H1 (cell line): ENCODE results near the gene MGAT5B. TPM values are rescaled to one million over a fixed set of nuclear protein-coding genes. Genes with fewer than 3 reads are reported as not detected.

ENCODE experiments used
- CTCF ChIA-PET: fragments of 300-600 bp; sonication (Branson Sonifier 250); formaldehyde crosslinking; loops from one replicate; lab custom pipeline; 2021; ENCODE audit not compliant: partially characterized antibody; lab: Charles Lee
- POLR2A ChIA-PET: fragments of 300-600 bp; sonication (Branson Sonifier 250); formaldehyde crosslinking; loops from one replicate; lab custom pipeline; 2021; ENCODE audit warnings: inconsistent platforms; ENCODE audit not compliant: partially characterized antibody; lab: Charles Lee
- DNase-seq, 2 experiments: peaks; one replicate each; pipeline versions ENCODE4 v3.0.0 to v3.0.0-alpha.2; 2010 to 2022; ENCODE audit warnings: low spot score in 2 of 2, low read depth in 1 of 2, mixed read lengths in 1 of 2
- FAIRE-seq: peaks from 2 replicates; lab custom pipeline; 2011; peaks lifted over from hg19 to GRCh38; lab: Jason Lieb, UNC
- H2AFZ ChIP-seq: 2 replicates; pipeline ENCODE4 v1.8.1; 2012; ENCODE audit warnings: low read length, inconsistent platforms
- H2AK5ac ChIP-seq: 2 replicates; pipeline ENCODE4 v1.6.1; 2013; ENCODE audit warnings: low read depth, low read length
- H2BK120ac ChIP-seq: replicated peaks from 2 replicates; pipeline ENCODE3; 2013; ENCODE audit warnings: low read depth, low read length, inconsistent platforms
- H2BK12ac ChIP-seq: 2 replicates; pipeline ENCODE4 v1.6.1; 2013; ENCODE audit warnings: low read depth, low read length
- H2BK15ac ChIP-seq: 2 replicates; pipeline ENCODE4 v1.6.1; 2013; ENCODE audit warnings: low read length
- H2BK20ac ChIP-seq: 2 replicates; pipeline ENCODE4 v1.6.1; 2013; ENCODE audit warnings: low read length
- H2BK5ac ChIP-seq: 2 replicates; pipeline ENCODE4 v1.6.1; 2013; ENCODE audit warnings: low read depth, low read length
- H3K14ac ChIP-seq: 2 replicates; pipeline ENCODE4 v1.6.1; 2013; ENCODE audit warnings: inconsistent platforms; ENCODE audit not compliant: insufficient read length
- H3K18ac ChIP-seq: 2 replicates; pipeline ENCODE4 v1.6.1; 2013; ENCODE audit warnings: low read length; ENCODE audit errors: extremely low read depth
- H3K23ac ChIP-seq: 2 replicates; pipeline ENCODE4 v1.6.1; 2013; ENCODE audit warnings: inconsistent platforms; ENCODE audit not compliant: insufficient read length
- H3K23me2 ChIP-seq: 2 replicates; pipeline ENCODE4 v1.6.1; 2013; ENCODE audit warnings: low read depth, low read length
- H3K27ac ChIP-seq: 2 replicates; pipeline ENCODE4 v1.6.1; 2011; ENCODE audit warnings: low read depth, low read length, inconsistent platforms
- H3K27me3 ChIP-seq, 4 experiments: replicated peaks in 1 of 4; 1 replicate in 1 of 4; 2 replicates in 3 of 4; pipeline versions ENCODE4 v1.6.1 to v1.8.1; 2011 to 2013; ENCODE audit warnings: low read length in 3 of 4, mild to moderate bottlenecking in 3 of 4, inconsistent platforms in 2 of 4, mixed read lengths in 2 of 4, moderate library complexity in 1 of 4; ENCODE audit not compliant: control insufficient read depth in 3 of 4, insufficient read depth in 3 of 4; ENCODE audit errors: extremely low read depth in 1 of 4
- H3K36me3 ChIP-seq, 4 experiments: 2 replicates each; pipeline versions ENCODE4 v1.6.1 to v1.8.1; 2011 to 2013; ENCODE audit warnings: mild to moderate bottlenecking in 4 of 4, low read length in 3 of 4, moderate library complexity in 2 of 4, control low read depth in 1 of 4, inconsistent platforms in 1 of 4; ENCODE audit not compliant: insufficient read depth in 4 of 4, control insufficient read depth in 2 of 4
- H3K4ac ChIP-seq: replicated peaks from 2 replicates; pipeline ENCODE3; 2013; ENCODE audit warnings: low read length, low read depth, mixed read lengths, inconsistent platforms; ENCODE audit not compliant: insufficient read length
- H3K4me1 ChIP-seq, 4 experiments: replicated peaks in 1 of 4; 1 replicate in 1 of 4; 2 replicates in 3 of 4; pipeline versions ENCODE4 v1.6.1 to v1.8.1; 2011 to 2013; ENCODE audit warnings: low read length in 3 of 4, inconsistent platforms in 2 of 4, mixed read lengths in 1 of 4; ENCODE audit not compliant: insufficient read depth in 4 of 4, control insufficient read depth in 3 of 4
- H3K4me2 ChIP-seq, 2 experiments: 2 replicates each; pipeline versions ENCODE4 v1.6.1 to v1.8.1; 2011 to 2013; ENCODE audit warnings: low read depth in 2 of 2, low read length in 2 of 2, control low read depth in 1 of 2, inconsistent platforms in 1 of 2, mild to moderate bottlenecking in 1 of 2; ENCODE audit not compliant: insufficient read depth in 1 of 2
- H3K4me3 ChIP-seq, 4 experiments: fragments of 200-600, 300-600 bp in 1 of 4; sonication (generic), shearing (Covaris generic), sonication (Bioruptor Twin) in 1 of 4; 2 replicates each; pipeline versions ENCODE4 v1.5.1 to v1.8.1; 2011 to 2016; ENCODE audit warnings: low read length in 4 of 4, low read depth in 3 of 4, control low read depth in 2 of 4, inconsistent platforms in 2 of 4, mild to moderate bottlenecking in 2 of 4, mixed read lengths in 1 of 4, moderate library complexity in 1 of 4; ENCODE audit not compliant: insufficient read depth in 2 of 4; ENCODE audit errors: extremely low read depth in 1 of 4
- H3K56ac ChIP-seq: replicated peaks from 2 replicates; pipeline ENCODE3; 2013; ENCODE audit warnings: low read depth, mild to moderate bottlenecking, mixed read lengths, low read length, inconsistent platforms; ENCODE audit not compliant: insufficient read length
- H3K79me1 ChIP-seq: 2 replicates; pipeline ENCODE4 v1.6.1; 2013; ENCODE audit warnings: low read depth, low read length, control low read depth
- H3K79me2 ChIP-seq, 2 experiments: 2 replicates each; pipeline versions ENCODE4 v1.6.1 to v1.8.1; 2012 to 2013; ENCODE audit warnings: low read length in 2 of 2, mild to moderate bottlenecking in 2 of 2, inconsistent platforms in 1 of 2; ENCODE audit not compliant: insufficient read depth in 2 of 2, control insufficient read depth in 1 of 2
- H3K9ac ChIP-seq, 4 experiments: replicated peaks in 1 of 4; 1 replicate in 1 of 4; 2 replicates in 3 of 4; pipeline versions ENCODE4 v1.6.1 to v1.8.1; 2011 to 2013; ENCODE audit warnings: low read depth in 3 of 4, low read length in 3 of 4, control low read depth in 2 of 4, mild to moderate bottlenecking in 2 of 4, moderate library complexity in 2 of 4, inconsistent platforms in 1 of 4; ENCODE audit errors: extremely low read depth in 1 of 4
- H3K9me3 ChIP-seq, 2 experiments: 2 replicates each; pipeline versions ENCODE4 v1.6.1 to v1.8.1; 2012 to 2013; ENCODE audit warnings: mild to moderate bottlenecking in 2 of 2, moderate library complexity in 2 of 2, control low read depth in 1 of 2, inconsistent platforms in 1 of 2, low read depth in 1 of 2, low read length in 1 of 2, mixed read lengths in 1 of 2; ENCODE audit not compliant: insufficient read depth in 2 of 2
- H4K20me1 ChIP-seq, 2 experiments: replicated peaks in 1 of 2; 2 replicates each; pipeline versions ENCODE3 to v1.8.1; 2011 to 2013; ENCODE audit warnings: inconsistent platforms in 2 of 2, low read length in 2 of 2, mild to moderate bottlenecking in 1 of 2; ENCODE audit not compliant: insufficient read depth in 2 of 2, control insufficient read depth in 1 of 2
- H4K5ac ChIP-seq: 2 replicates; pipeline ENCODE4 v1.6.1; 2013; ENCODE audit warnings: low read length, low read depth, mixed read lengths, inconsistent platforms; ENCODE audit not compliant: insufficient read length
- H4K8ac ChIP-seq: 2 replicates; pipeline ENCODE4 v1.8.0; 2013; ENCODE audit warnings: mild to moderate bottlenecking, moderate library complexity, low read length, inconsistent platforms; ENCODE audit not compliant: insufficient read depth; ENCODE audit errors: extremely low read depth
- H4K91ac ChIP-seq: replicated peaks from 2 replicates; pipeline ENCODE3; 2013; ENCODE audit warnings: low read length, mixed read lengths, inconsistent platforms; ENCODE audit not compliant: insufficient read length
- ASH2L ChIP-seq: fragments of 200-600, 300-600 bp; sonication (generic); IDR thresholded peaks from one replicate; pipeline ENCODE4 v1.7.1; 2017; ENCODE audit warnings: low read length
- BACH1 ChIP-seq: IDR thresholded peaks from 2 replicates; pipeline ENCODE4 v1.6.1; 2012; ENCODE audit warnings: low read length, improper control_type of control experiment
- KDM4A ChIP-seq: IDR thresholded peaks from one replicate; pipeline ENCODE4 v1.7.1; 2012; ENCODE audit warnings: low read depth, mild to moderate bottlenecking, moderate library complexity, low read length, inconsistent platforms; ENCODE audit not compliant: severe bottlenecking
- NANOG ChIP-seq: IDR thresholded peaks from 2 replicates; pipeline ENCODE4 v1.6.1; 2011; ENCODE audit warnings: low read length, low read depth, mild to moderate bottlenecking, inconsistent platforms; ENCODE audit not compliant: insufficient read depth, poor library complexity, severe bottlenecking
- POLR2A ChIP-seq, 2 experiments: IDR thresholded peaks; 1 replicate in 1 of 2; 2 replicates in 1 of 2; pipeline ENCODE4 v1.6.1; 2011; ENCODE audit warnings: low read depth in 2 of 2, low read length in 2 of 2, mild to moderate bottlenecking in 2 of 2; ENCODE audit errors: control extremely low read depth in 1 of 2
- POLR2AphosphoS5 ChIP-seq: IDR thresholded peaks from 2 replicates; pipeline ENCODE4 v1.6.1; 2011; ENCODE audit warnings: low read depth, low read length
- RFX5 ChIP-seq: IDR thresholded peaks from 2 replicates; pipeline ENCODE4 v1.6.1; 2011; ENCODE audit warnings: low read depth, low read length, improper control_type of control experiment, borderline replicate concordance
- RNF2 ChIP-seq: fragments of 200-900, 300-1000 bp; sonication (generic); IDR thresholded peaks from 2 replicates; pipeline ENCODE4 v1.7.1; 2016; ENCODE audit warnings: borderline replicate concordance, low read depth, mild to moderate bottlenecking, antibody characterized with exemption, low read length; ENCODE audit not compliant: poor library complexity, severe bottlenecking; ENCODE audit errors: missing control alignments
- SIX5 ChIP-seq: IDR thresholded peaks from 2 replicates; pipeline ENCODE4 v1.6.1; 2011; ENCODE audit warnings: mild to moderate bottlenecking, low read depth, low read length
- TAF1 ChIP-seq: IDR thresholded peaks from 2 replicates; pipeline ENCODE4 v1.6.1; 2011; ENCODE audit warnings: mild to moderate bottlenecking, low read depth, low read length
- TCF12 ChIP-seq: IDR thresholded peaks from 2 replicates; pipeline ENCODE4 v1.6.1; 2011; ENCODE audit warnings: low read depth, mild to moderate bottlenecking, low read length
- TEAD4 ChIP-seq: IDR thresholded peaks from 2 replicates; pipeline ENCODE4 v1.6.1; 2012; ENCODE audit warnings: low read depth, low read length, inconsistent platforms, mixed read lengths
- WGBS, 2 experiments: shearing (Covaris generic) in 1 of 2; methylation state at CpG; one replicate each; pipeline versions ENCODE4 v1.1.6 to v1.1.7; 2013 to 2015; ENCODE audit warnings: low lambda C conversion rate in 2 of 2, mixed read lengths in 2 of 2, inconsistent platforms in 1 of 2, low coverage in 1 of 2, missing lambda C conversion rate in 1 of 2; ENCODE audit not compliant: insufficient replicate concordance in 2 of 2, insufficient coverage in 1 of 2, insufficient read length in 1 of 2; ENCODE audit errors: extremely low coverage in 1 of 2, missing lambda C conversion rate in 1 of 2; 5-methylcytosine and 5-hydroxymethylcytosine counted together
- polyA plus RNA-seq, 7 experiments: library from polyadenylated mRNA; depleted of rRNA in 3 of 7; stranded (reverse) in 5 of 7; unstranded in 2 of 7; fragments of >200 nt in 5 of 7; fragments of 200-250 nt in 2 of 7; gene quantifications; 1 replicate in 5 of 7; 2 replicates in 1 of 7; 4 replicates in 1 of 7; pipeline versions ENCODE4 v1.2.1 to v1.2.3, GENCODE V29; 2011 to 2013; ENCODE audit warnings: missing spikeins in 2 of 7, mixed read lengths in 2 of 7
- total RNA-seq: library from RNA; stranded (reverse); fragmentation: NEBNext Ultra II Directional; extraction: Animal tissue kit (Norgen Biotek cat#: 25700); gene quantifications from 2 replicates; pipeline ENCODE4 v1.2.1, GENCODE V29; 2021
- TF ChIP-seq, protein P1 (sequence below): IDR thresholded peaks from 2 replicates; pipeline ENCODE4 v1.6.1; 2012; ENCODE audit warnings: low read length, inconsistent platforms

MGAT5B gene
- total and polyA plus RNA-seq, 2 of the 8 experiments (the other 6 are each of a cell fraction or from before 2014, with no cell fraction given): 7.9 to 8.2 TPM

DNA sequence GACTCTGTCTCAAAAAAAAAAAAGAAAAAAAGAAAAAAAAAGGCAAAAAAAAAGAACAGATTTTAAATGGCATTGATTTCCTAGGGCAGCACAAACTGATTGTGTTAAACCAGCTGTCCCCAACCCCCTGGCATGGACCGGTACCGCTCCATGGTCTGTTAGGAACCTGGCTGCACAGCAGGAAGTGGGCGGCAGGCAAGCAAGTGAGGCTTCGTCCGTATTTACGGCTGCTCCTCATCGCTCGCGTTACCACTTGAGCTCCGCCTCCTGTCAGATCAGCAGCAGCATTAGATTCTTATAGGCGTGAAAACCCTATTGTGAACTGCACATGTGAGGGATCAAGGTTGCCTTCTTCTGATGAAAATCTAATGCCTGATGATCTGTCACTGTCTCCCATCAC lies 26.6 kb downstream of the MGAT5B start:
- H3K56ac ChIP-seq: no peak overlapping the region
- H2BK12ac ChIP-seq: no peak overlapping the region
- H3K4me3 ChIP-seq: no peak overlapping the region
- H4K5ac ChIP-seq: no peak overlapping the region
- no peak overlapping the region for H4K8ac ChIP-seq
- no peak overlapping the region for H2BK15ac ChIP-seq
- H3K9me3 ChIP-seq: peaks cover 10 to 16% of the 10 kb centered on the region in 2 experiments
- H2AFZ ChIP-seq: no peak overlapping the region
- no peak overlapping the region for H3K18ac ChIP-seq
- WGBS, 2 experiments: 96% methylated on average over 11 of the region's 11 CpGs; no CpG with 5 or more reads in 1 of the 2 experiments
- no peak overlapping the region for H2BK20ac ChIP-seq
- no peak overlapping the region for H3K14ac ChIP-seq
- H2AK5ac ChIP-seq: no peak overlapping the region
- no peaks in the 10 kb centered on the region for H3K36me3 ChIP-seq
- H4K20me1 ChIP-seq: no peaks in the 10 kb centered on the region
- no peaks in the 10 kb centered on the region for H3K23me2 ChIP-seq
- DNase-seq (no peak), FAIRE-seq (no peak)
- no peak overlapping the region for H3K4me2 ChIP-seq
- POLR2A ChIA-PET: no interaction called here
- H3K27me3 ChIP-seq: no peaks in the 10 kb centered on the region
- H3K23ac ChIP-seq: no peak overlapping the region
- no peaks in the 10 kb centered on the region for H3K79me2 ChIP-seq
- no peaks in the 10 kb centered on the region for H3K4me1 ChIP-seq
- no peak overlapping the region for H4K91ac ChIP-seq
- CTCF ChIA-PET: no interaction called here
- no peak overlapping the region for H3K9ac ChIP-seq
- no peak overlapping the region for H3K27ac ChIP-seq
- H2BK120ac ChIP-seq: no peak overlapping the region
- H2BK5ac ChIP-seq: no peak overlapping the region
- H3K4ac ChIP-seq: no peak overlapping the region
- H3K79me1 ChIP-seq: no peaks in the 10 kb centered on the region
- TF ChIP-seq, protein P1, sequence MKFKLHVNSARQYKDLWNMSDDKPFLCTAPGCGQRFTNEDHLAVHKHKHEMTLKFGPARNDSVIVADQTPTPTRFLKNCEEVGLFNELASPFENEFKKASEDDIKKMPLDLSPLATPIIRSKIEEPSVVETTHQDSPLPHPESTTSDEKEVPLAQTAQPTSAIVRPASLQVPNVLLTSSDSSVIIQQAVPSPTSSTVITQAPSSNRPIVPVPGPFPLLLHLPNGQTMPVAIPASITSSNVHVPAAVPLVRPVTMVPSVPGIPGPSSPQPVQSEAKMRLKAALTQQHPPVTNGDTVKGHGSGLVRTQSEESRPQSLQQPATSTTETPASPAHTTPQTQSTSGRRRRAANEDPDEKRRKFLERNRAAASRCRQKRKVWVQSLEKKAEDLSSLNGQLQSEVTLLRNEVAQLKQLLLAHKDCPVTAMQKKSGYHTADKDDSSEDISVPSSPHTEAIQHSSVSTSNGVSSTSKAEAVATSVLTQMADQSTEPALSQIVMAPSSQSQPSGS: no peak
- TF ChIP-seq POLR2A (IDR thresholded peaks at IDR 0.05; ENCODE audit: control extremely low read depth in 1 of 2, low read depth in 2 of 2, low read length in 2 of 2) (no peak), NANOG (no peak), TAF1 (no peak), KDM4A (no peak), SIX5 (no peak), TEAD4 (no peak), BACH1 (no peak), POLR2AphosphoS5 (no peak), ASH2L (no peak), RFX5 (no peak), TCF12 (no peak), RNF2 (no peak)
